GM21390 (cell line): ENCODE measurements around the gene LDB2.
"Not testable (repeated sequence)": the region's sequence is repeated elsewhere in the genome, so short reads cannot be mapped to it uniquely, and the experiment has no call there.

Source experiments
- ATAC-seq: cut with Tn5 transposase; IDR thresholded peaks from one replicate; pipeline ENCODE4 v1.9.1; 2021; ENCODE audit not compliant: unreplicated experiment

The LDB2 gene

GRCh38 chr4:16573739-16574138 lies 324.7 kb downstream of the LDB2 start:
- no peak for ATAC-seq

DNA sequence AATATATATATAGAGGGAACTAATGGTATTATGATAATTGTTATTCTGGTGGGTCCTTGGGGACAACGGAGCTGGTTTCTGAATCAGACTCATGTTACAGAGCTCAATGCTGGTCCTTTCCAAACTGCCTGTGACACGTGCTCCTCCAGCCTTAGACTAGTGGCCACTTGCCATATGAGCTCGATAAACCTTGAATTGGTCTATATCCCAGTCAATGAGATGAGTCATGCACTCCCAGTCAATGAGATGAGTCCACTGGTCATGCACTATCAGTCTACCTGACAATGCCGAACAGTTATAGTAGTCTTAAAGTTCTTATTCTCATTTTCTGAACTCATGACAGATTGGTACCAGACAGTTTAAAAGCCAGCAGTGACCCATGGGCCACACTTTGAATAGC lies 325.2 kb downstream of the LDB2 start:
- ATAC-seq = no peak

GRCh38 chr4:16572631-16573030 lies 325.8 kb downstream of the LDB2 start:
- no peak for ATAC-seq

- ATAC-seq = no peak
Observed at GRCh38 chr4:16572161-16572560, 326.3 kb downstream of the LDB2 start.

DNA sequence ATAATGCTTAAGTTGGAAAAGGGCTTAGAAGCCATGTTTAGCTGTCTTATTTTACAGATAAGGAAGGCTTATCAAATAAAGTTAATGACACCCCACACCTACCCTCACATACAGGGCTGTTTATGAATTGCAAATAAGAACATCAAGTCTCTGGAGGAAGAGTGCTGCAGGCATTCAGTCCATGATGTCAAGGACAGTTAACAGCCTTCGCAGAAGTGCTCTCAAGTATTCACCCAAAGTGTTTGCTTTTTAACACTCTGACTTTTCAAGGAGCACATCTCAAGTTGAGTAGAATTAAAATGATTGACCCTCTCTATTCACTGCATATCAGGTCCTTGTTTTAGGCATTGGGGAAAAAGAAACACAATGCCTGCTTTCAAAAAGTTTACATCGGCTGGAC lies 328.7 kb downstream of the LDB2 start:
- no peak for ATAC-seq

- not testable (repeated sequence) for ATAC-seq
Observed at GRCh38 chr4:16557316-16557715, 341.1 kb downstream of the LDB2 start.

DNA sequence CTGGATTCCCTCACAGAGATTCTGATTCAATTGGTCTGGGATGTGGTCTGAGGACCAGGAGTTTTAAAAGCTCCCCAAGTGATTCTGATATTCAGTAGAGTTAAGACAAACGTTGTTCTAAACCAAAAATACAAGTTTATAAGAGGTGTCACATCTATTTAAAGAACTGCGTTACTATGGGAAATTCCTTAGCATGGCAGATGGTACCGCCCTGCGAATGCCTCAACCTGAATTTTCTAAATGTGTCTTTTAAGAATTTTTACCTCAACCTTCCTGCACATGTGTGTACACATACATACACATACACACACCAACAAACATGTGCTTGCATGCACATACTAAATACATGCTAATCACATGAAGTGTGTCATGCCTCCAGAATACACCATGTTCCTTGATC lies 343.3 kb downstream of the LDB2 start:
- no peak for ATAC-seq

DNA sequence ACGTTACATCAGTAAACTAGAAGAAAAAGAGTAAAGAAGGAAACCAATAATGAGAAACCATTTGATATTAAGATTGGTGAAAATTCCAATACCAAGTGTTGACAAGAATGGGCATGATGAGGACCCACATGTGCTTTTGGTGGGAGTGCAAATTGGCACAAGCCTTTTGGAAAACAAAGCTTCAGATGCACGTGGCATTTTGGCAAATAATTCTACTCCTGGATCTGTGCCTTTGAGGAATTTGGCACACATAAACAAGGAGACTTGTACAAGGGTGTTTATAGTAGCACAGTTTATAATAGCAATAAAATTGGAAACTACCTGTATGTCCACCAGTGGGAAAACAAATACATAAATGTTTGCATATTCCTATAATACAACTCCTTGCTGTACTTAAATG lies 347.9 kb downstream of the LDB2 start:
- no peak for ATAC-seq

DNA sequence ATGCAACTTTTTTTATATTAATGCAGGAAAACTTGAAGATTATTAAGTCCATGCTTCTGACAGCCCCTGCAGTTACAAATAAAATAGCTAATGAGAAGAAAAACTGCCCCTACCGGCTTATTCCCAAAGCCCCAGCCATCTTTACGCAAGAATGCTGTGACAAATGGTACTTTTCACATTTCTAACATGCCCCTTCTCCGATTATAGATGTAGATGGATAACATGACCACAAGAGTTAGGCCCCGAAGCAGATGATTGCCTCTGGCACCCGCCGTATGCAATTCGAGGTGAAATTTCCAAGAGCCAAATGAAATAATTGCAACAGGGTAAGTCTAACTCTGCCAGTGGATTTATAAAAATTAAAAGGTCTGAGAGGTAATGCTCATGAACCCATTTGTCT lies 352.8 kb downstream of the LDB2 start:
- ATAC-seq = no peak

DNA sequence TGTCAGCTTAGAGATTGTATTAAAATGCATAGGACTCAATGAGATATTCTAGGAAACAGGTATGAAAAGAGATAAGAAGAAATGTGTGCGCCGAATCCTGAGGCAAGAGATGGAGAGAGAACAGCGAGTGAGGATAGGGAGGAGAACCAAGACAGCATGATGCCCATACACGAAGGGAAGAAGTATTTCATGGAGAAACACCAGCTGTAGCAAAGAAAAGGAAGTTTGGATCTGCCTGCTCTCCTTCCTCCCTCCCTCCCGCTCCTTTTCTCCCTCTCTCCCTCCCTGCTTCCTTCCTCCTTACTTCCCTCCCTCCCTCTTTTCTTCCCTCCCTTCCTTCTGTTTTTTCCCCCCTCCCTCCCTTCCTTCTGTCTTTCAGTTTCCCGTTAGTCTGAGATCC lies 353.6 kb downstream of the LDB2 start:
- no peak for ATAC-seq

DNA sequence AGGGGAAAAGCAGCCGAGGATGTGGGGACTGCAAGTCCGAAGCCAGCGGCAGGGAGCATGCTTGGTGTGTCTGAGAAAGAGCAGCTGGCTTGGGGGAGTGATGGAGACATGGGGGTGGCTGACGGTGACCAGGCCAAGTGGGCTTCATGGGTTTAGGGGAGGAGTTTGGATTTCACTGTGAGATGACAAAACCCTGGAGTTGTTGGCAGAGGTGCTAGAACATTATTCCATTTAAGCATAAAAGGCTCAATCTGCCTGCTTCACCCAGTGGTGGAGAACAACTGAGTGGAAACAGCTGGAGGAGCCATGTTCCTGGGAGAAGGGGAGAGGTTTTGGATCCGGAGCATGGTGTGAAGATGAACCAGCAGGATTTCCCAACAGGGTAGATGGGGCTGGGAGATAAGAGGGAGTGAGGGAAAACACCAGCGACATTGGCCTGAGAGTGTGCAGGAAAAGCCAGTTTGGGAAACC lies 354.2 kb downstream of the LDB2 start:
- ATAC-seq = no peak

DNA sequence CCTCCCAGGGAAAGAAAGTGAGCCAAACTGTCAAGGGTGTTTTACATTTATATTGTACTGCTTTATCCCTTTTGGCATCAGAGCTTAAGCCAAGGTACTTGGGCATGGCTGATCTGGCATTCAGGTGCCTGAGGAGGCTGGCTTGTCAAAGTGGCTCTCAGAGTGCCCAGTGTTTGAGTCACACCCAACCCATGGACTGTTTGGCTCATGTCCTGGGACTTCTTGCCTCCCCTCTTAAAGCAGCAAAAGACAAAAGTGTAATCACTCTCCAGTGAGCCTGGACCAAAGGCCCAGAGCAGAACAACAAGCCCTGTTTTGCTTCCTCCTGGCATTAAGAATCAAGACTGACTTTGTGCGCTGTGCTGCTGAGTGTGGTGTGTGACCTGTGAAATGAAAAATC lies 360.5 kb downstream of the LDB2 start:
- no peak for ATAC-seq

DNA sequence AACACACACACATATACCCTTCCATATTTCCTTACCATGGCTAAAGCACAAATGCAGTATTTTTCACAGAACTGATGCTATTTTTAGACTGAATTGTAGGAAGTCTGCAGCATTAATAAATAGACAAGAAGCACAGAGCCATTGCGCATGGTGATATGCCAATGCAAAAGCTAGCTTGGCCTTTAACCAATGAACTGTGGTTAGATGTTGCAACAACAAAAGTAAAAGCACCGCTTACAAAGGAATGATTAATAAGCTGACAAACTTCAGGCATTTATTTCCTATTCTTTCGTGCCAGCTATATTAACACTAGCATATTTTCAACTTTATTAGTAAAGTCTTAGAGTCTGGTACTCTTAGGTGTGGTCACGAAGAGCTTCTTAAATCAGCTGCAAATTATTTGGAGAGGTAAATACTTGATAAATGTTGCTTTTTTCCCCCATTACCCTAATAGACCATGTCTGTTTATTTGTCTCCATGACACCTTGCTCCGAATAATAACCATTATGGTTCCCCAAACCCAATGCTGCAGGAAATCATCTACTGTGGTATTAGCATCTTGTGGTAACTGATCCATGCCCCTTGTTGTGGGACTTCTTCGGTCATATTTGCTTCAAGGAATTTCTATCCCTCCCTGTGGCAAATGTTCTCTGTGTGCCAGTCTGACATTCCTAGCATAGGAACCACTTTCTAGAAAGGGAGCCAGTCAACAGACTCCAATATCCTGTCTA lies 366.0 kb downstream of the LDB2 start:
- ATAC-seq = no peak

- no peak for ATAC-seq
Observed at GRCh38 chr4:16530688-16531635, 367.5 kb downstream of the LDB2 start.

- ATAC-seq = no peak
Observed at GRCh38 chr4:16524911-16525554, 373.4 kb downstream of the LDB2 start.

- no peak for ATAC-seq
Observed at GRCh38 chr4:16524406-16524805, 374.0 kb downstream of the LDB2 start.

GRCh38 chr4:16523526-16523925 lies 374.9 kb downstream of the LDB2 start:
- ATAC-seq = not testable (repeated sequence)

- no peak for ATAC-seq
Observed at GRCh38 chr4:16521156-16521915, 377.1 kb downstream of the LDB2 start.

- ATAC-seq = no peak
Observed at GRCh38 chr4:16516796-16517439, 381.5 kb downstream of the LDB2 start.

- no peak for ATAC-seq
Observed at GRCh38 chr4:16513876-16514275, 384.6 kb downstream of the LDB2 start.
